DMS114 treated with DMSO at 0.1 percent for 48 hours (cell line): ENCODE results near the gene EXOC7.

Experiments used
- DNase-seq: peaks from one replicate; lab custom pipeline; 2025; ENCODE audit not compliant: unreplicated experiment; lab: John Stamatoyannopoulos, UW

Gene EXOC7

DNA sequence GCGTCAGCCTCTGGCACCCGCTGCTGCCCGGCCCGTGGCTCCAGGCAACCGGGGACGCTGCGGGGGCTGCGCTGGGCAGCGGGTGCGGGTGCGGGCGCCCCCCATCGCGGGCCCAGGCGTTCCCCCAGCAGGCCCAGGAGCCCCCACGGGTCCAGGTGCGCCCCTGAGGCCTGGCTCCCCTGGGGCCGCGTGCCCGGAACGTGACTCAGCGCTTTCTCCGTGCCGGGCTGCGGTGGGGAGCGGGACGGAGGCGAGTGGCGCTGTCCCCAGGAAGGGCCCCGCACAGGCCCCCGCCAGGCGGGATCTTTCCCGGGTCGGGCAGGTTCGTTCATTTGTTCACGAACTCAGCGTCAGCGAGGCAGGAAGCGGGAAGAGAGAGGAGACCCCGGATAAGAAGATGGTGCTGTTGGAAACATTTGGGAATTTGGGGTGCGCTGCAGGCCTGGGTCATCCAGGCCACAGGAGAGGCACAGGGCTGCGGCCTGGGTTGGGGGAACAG, 18.4 kb upstream of the EXOC7 start:
- DNase-seq: no peak

DNA sequence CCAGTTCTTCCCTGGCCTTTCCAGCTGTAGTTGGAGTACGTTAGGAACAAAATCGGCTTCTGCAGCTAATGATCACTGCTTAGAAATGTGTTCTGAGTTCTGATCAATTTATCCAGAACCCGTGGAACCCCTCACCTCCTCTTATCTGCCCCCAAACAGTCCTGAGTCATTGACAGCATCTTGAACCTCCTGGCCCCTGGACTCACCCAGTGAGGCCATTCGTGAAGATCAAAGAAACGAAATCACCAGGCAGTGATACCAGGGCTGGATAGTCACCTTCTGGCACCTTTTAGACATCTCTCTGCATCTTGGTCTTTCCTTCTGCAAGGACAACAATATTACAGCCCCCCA, 17.0 kb upstream of the EXOC7 start:
- no peak for DNase-seq

DNA sequence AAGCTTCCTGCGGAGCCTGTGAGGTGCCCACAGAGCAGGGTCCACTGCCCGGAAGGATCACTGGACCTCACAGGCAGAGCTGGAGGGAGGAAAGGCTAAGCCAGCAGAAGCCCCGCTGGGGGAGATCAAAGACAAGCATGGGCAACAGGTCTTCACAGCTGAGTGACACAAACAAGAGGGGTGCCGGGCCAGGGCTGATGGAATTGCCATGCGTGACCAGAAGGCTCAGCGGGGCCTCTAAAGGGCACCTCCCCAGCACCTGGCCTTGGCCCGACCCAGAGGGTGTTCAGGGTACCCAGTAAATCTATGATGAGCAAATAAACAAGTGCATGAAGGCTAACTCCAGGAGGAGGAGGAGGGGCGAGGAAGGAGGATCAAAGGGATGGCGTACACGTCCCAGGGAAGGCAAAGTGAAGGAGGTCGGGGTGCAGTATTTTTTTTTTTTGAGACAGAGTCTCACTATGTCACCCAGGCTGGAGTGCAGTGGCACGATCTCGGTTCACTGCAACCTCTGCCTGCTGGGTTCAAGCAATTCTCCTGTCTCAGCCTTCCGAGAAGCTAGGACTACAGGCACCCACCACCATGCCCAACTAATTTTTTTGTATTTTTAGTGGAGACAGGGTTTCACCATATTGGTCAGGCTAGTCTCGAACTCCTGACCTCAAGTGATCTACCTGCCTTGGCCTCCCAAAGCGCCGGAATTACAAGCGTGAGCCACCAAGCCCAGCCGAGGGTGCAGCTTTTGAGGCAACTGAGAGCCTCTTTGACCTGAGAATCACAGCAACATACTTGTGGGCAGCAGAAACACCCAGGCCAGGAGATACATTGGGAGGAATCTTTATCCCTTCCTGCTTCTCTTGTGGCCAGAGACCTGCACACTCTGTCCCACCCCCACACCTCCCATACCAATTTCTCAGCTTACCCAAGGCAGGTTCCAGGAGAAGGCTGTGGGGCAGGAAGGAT, 16.1 kb upstream of the EXOC7 start:
- no peak for DNase-seq

DNA sequence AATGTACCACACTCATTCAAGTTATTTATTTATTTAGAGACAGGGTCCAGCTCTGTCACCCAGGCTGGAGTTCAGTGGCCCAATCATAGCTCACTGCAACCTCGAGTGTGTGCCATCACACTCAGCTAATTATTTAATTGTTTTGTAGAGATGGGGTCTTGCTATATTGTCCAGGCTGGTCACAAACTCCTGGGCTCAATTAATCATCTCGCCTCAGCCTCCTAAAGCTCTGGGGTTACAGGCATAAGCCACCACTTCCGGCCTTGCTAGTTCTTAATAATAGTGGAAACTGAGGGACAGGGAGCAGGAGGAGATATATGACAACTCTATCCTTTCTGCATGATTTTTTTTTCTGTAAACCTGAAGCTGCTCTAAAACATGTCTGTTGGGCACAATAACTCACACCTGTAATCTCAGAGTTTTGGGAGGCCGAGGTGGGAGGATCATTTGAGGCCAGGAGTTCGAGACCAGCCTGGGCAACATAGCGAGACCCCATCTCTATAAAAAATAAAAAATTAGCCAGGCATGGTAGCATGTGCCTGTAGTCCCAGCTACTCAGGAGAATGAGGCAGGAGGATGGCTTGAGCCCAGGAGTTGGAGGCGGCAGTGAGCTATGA, 11.7 kb upstream of the EXOC7 start:
- no peak for DNase-seq

DNA sequence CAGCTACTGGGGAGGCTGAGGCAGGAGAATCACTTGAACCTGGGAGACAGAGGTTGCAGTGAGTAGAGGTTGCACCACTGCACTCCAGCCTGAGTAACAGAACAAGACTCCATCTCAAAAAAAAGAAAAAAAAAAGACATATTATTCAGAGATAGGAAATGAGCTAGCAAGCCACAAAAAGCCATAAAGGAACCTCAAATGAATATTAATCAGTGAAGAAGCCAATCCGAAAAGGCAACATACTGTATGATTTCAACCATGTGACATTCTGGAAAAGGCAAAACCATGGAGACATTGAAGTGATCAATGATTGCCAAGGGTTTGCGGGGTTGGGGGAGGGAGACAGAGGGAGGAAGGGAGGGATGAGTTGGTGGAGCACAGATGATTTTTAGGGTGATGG, 8.4 kb upstream of the EXOC7 start:
- DNase-seq: no peak

DNA sequence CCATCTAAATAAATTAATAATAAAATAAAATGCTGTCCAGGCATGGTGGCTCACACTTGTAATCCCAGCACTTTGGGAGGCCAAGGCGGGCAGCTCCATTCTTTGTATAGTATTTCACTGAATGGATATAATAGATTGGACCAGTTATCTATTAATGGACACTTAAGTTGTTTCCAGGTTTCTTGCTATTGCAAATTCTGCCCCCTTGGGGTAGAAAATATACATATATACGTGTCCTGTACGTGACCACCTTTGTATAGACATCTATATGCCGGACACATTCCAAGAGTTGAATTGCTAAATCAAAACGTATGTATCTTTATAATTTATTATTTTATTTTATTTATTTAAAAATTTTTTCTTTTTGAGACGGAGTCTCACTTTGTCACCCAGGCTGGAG, 3.9 kb upstream of the EXOC7 start:
- no peak for DNase-seq

DNA sequence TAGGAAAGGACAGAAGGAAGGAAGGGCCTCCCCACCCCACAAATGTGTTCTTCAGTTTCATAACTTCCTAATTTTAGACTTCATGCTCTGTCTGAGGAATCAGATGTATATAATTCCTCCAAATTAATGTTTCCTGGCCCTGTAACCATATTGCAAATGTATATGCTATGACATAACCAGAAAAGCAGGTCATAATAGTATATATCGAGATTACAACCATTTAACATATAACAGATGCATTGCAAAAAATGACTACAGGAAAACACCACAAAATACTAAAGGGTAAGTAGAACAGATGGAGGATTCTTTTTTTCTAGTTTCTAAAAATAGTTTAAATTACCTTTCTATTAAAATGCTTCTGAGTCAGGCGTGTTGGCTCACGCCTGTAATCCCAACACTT, 3.1 kb upstream of the EXOC7 start:
- DNase-seq: no peak

DNA sequence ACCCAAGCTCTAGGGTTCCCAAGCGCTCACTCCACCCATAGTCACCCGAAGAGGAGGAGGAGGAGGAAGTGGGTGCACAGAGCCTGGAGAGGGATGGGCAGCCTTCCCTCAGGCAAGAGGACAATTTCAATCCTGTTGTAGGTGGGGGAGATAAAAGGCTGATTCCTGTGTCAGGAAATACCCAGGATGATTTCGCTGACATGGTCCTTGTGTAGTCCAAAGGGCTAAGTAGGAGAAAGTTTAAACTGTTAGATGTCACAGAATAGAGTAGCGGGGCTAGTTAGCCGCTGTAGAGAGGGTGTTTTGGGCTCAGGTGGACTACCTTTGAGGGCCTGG, 1.3 kb upstream of the EXOC7 start:
- DNase-seq: no peak

DNA sequence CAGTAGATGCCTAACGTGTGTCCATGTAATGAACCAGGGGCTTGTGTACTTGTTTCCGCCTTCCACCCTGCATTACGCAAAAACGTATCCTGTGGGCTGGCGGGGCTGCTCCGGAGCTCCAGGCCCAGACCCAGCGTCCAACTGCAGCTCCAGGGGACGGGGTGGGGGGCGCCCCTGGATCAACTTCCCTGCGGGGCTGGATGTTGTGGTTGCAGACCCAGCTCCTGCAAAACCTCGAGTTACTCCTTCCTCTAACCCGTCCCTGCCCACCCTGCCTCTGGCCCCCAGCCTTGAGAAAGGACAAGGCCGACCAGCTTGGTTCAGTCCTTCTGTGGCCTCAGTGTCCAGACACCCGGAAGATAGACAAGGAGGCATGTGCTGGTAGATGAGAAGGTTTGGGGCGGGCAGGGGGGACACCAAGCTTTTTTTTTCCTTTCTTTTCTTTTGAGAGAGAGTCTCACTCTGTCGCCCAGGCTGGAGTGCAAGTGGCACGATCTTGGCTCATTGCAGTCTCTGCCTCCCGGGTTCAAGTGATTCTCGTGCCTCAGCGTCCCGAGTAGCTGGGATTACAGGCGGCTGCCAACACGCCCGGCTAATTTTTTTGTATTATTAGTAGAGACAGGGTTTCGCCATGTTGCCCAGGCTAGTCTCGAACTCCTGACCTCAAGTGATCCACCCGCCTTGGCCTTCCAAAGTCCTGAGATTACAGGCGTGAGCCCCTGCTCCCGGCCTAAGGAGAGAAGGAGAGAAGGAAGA, 731 bp upstream of the EXOC7 start:
- no peak for DNase-seq

DNA sequence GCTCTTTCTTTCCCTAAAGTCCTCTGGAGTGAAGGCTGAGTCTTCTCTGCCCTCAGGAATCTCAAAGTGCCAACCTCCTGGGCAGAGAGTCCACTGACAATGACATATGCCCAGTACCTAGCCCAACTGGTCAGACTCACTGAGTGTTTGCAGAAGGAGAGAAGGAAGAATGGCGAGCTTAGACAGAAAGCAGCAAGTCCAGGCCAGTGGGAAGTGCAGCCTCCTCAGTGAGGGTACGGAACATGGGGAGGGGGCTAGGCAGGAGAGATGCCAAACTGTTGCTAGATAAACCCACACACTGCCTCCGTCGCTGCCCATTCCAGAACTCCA, 678 bp downstream of the EXOC7 start:
- no peak for DNase-seq

DNA sequence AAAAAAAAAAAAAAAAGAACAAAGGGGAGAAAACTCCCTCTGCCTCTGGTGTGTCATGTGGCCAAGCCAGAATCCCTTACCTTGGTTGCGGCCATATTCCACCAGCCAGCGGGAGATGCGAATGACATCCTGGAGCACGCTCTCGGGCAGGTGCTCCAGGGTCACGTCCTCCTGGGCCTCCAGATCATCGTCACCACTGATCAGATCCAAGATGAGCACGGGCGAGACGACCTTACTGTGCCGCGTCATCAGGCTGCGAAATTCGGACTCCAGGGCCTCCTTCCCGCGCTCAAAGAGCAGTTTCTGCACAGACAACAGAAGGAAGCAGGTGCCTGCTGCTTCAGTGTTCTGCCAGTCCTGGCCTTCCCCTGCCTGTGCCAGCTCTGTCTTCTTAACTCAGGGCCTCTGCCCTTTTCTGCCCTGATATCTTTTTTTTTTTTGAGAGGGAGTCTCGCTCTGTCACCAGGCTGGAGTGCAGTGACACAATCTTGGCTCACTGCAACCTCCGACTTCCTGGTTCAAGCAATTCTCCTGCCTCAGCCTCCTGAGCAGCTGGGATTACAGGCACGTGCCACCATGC, 5.8 kb downstream of the EXOC7 start:
- no peak for DNase-seq

DNA sequence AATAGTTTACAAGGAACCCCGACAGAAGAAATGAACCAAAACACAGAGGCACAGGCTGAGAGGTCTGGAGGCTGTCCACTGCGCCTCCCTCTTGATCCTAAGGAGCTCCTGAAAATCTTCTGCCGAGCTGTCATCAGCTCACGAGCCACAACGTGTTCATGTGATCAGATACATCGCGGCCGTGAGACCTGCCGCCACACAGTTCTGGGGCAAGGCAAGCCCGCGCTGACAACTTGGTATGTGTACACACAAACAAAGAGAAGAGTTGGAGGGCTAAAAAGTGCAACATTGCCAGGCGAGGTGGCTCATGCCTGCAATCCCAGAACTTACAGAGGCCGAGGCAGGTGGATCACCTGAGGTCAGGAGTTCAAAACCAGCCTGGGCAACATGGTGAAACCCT, 7.6 kb downstream of the EXOC7 start:
- DNase-seq: no peak

DNA sequence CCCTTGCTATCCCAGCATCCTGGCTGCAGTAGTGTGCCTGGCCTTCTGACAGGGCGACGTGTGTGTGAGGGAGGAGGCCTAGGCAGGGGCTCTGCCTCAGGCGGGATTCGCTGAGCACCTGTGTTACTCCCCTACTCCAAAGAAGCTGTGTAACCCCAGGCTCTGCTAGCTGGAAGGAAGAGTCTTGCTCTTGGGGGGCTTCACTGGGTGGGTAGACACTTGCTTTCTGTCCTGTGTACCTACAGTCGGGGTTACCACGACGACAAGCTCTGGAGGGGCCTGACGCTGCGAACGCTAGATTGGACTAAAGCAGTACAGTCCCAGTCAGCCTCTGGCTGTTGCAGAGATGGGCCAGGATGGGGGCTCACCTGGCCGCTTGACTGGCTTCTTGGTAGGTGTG, 9.5 kb downstream of the EXOC7 start:
- no peak for DNase-seq

DNA sequence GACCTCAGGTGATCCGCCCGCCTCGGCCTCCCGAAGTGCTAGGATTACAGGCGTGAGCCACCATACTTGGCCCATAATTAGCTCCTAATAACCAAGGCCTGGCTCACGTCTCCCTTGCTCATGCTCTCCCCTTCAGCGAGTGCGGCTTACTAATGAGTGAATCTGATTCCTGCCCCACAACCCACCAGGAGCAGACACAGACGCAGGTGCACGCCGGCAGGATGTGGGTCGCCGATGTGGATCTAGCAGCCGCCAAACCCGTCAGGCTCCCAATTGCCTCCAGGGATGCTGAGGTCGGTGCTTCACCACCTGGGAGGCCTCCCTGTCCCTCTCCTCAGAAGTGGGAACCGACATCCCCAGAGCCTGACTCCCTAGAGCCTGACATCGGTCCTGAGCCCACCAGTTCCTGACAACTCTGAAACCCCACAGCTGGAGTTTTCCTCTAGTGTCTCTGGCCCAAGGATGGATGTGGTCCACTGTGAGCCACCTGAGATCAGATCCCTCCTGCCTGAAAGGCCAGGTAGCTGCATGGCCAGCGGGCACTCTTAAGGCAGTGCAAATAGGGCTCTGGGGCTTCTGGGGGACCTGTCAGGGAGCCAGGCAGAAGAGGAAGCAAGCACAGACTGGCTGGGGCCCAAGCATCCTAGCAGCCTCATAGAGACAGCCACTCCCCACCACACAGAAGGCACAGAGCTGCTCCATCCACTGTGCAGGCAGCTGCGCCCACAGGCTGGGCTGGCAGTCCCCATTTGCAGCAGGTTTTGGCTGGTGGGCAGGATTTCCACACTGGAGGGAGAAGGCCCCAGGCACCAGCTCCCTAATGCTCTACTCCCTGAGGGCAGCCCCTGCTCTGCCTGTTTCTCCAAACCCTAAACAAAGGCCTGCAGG, 10.8 kb downstream of the EXOC7 start:
- no peak for DNase-seq

DNA sequence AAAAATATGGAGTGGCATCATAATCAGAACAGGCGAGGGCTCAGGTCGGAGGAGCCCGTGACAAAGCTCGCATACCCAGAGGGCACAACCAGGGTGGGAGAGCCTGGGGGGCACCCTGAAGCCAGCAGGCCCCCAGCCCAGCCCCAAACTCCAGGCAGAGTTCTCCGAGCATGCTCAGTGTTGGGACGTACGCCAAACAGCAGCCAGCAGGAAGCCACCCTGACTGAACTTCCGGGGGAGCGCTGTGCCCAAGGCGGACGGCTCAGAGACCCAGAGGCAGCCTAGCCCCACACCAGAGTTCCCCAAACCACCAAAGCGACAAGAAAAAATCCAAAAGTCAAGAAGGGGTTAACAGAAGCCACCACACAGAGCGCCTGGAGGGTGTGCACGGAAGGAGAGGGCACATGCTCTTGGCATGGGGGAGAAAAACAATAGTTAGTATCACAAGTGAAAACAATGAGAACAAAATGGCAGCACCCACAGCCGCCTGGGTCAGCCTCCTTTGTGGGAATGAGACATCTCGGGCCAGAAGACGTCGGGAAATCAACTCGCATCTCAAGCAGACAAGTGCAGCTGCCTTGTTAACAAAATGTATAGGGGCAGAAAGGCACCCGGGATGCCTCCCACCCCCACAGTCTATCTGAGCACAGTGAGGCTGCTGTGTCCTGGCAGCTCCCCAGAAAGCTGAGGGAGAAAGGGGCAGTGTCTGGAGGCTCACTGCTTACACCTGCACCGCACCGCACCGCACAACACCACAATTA, 11.9 kb downstream of the EXOC7 start:
- no peak for DNase-seq

DNA sequence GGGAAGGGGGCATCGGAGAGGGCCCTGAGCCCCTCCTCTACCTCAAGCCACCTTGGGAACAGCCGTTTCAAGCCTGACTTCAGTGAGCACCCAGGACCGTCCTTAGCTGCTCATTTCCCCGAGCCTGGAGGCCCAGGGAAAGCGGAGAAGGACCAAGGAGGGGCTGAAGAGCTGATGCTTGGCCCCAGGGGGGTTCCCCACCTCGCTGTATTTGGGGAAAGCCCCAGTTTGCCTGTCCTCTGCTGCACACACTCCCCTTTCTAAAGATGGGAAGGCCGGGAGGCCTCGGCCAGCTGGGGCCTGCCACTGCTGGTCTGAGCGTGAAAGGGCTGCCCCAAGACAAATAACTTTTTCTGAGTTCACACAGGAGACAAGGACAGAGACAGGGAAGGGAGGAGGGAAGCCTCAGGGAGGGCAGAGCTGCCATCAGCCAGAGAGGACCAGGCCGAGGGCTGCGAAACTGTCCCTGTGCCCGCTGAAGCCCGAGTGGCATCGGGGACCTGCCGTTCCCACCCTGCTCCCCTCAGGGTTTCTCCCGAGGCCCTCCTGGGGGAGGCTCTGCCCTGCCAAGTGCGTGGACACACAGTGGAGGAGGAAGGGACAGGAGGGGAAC, 13.0 kb downstream of the EXOC7 start:
- DNase-seq: no peak

DNA sequence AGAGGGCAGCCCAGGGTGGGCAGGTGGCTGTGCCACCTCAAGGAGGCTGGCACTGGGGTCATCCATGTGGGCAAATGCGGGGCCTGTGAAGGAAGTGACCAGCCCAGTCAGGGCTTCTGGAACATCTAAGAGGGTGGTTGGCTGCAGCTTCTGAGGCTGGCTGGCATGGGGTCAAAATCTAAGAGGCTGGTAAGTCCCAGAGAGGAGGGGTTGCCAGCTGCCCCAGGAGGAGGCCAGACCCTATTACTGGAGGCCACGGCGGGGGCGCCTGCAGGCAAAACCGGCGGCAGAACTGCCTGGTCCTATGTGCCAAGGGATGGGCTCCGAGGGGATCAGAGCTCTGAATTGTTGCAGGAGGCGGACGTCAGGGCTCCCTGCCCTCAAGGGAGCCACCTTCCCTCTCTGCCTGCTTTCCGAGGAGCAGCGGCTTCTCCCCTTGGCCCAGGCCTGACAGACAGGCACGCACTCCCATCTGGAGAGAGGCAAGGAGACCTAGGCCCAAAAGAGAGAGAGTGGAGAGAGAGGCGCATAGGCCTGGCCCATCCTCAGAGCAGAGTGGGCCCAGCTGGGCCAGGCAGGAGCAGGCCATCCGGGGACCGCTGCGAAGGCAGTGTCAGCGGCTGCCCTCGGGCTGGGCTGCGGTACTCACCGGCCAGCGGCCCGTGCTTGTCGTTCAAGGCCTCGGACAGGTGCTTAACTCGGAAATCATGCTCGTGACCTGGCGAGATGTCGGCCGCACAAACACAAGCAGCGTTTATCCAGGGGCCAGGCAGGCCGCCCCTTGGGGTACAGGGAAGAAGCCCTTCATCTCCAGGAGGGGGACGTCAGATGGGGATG, 13.7 kb downstream of the EXOC7 start:
- DNase-seq: no peak

DNA sequence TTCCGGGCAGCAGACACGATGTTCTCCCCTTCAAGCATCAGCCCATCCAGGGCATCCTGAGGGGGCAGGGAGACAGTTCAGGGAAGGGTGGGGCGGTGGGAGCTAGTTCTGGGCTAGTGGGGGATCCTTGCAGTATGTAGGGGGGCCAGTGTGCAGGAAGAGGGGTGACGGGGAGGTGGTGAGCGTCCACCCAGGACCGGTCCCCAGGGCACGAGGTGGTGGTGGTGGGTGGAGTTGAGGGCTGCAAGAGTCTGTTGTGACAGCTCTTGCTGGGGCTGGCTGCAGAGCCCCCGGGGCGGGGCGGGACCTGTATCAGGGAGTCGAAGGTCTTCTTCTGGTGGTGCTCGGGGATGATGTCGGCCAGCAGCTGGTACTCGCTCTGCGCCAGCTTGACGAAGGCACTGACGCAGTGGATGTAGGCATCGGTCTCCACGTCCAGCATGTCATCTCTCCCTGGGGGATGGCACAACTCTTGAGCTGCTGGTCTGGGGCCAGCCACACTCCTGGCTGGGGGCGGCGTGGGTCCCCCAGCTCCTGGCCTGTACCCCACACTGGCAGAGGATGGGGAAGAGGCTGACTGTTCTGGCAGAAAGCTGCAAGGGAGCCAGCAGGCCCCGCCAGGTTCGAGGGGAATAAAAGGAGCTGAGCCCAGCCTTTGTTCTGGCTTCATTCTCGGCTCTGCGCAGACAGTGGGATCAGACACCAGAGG, 14.6 kb downstream of the EXOC7 start:
- DNase-seq: no peak
